Duodenal mucosa (tissue), 2 donors: ENCODE measurements around the gene SUFU.
A peak's percentile ranks its signal among the peaks of the same experiment; 100 is the strongest.

Experiments used
- H3K27ac ChIP-seq: one replicate; pipeline ENCODE4 v1.7.0; 2013; ENCODE audit warnings: low read depth, low read length
- H3K27me3 ChIP-seq, 2 donors: one replicate each; pipeline ENCODE4 v1.7.0; 2013; ENCODE audit warnings: low read length in 2 of 2, control low read depth in 1 of 2; ENCODE audit not compliant: insufficient read depth in 2 of 2, control insufficient read depth in 1 of 2
- H3K36me3 ChIP-seq, 2 donors: one replicate each; pipeline ENCODE4 v1.7.0; 2013; ENCODE audit warnings: low read length in 2 of 2, control low read depth in 1 of 2; ENCODE audit not compliant: insufficient read depth in 2 of 2, control insufficient read depth in 1 of 2
- H3K4me1 ChIP-seq, 2 donors: one replicate each; pipeline ENCODE4 v1.7.0; 2013; ENCODE audit warnings: low read length in 2 of 2, control low read depth in 1 of 2; ENCODE audit not compliant: insufficient read depth in 2 of 2, control insufficient read depth in 1 of 2
- H3K4me3 ChIP-seq, 2 donors: one replicate each; pipeline ENCODE4 v1.7.0; 2013; ENCODE audit warnings: low read length in 2 of 2, low read depth in 1 of 2
- H3K9ac ChIP-seq, 2 donors: one replicate each; pipeline ENCODE4 v1.7.0; 2013; ENCODE audit warnings: low read length in 2 of 2, low read depth in 1 of 2
- H3K9me3 ChIP-seq, 2 donors: one replicate each; pipeline ENCODE4 v1.7.0; 2013; ENCODE audit warnings: low read length in 2 of 2, control low read depth in 1 of 2; ENCODE audit not compliant: control insufficient read depth in 1 of 2

The SUFU gene

DNA sequence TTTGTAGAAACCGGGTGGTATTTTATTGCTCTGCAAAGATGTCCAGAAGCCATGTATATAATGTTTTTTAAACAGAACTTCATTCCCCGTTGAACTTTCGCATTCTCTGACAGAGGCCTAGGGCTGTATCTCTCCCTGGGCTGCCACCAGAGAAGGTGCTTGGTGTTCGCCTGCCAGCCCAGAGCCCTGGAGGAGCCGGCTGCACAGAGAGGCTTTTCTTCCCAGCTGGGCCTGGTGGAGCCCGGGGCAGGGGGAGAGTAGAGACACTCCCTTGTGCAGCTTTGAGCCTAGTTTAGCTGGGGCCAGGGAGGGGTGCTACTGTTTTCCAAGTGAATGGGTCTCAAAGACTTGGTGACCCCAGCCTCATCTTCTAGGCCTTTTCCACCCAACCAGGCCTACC, 126.9 kb downstream of the SUFU start:
- no peak overlapping the region for H3K4me3 ChIP-seq
- no peak overlapping the region for H3K9ac ChIP-seq
- H3K27ac ChIP-seq: no peak overlapping the region
- H3K36me3 ChIP-seq: peaks cover 0 to 9% of the 10 kb centered on the region in 2 donors
- H3K27me3 ChIP-seq: no peaks in the 10 kb centered on the region
- H3K9me3 ChIP-seq: no peaks in the 10 kb centered on the region
- peaks cover 13 to 20% of the 10 kb centered on the region in 2 donors for H3K4me1 ChIP-seq

GRCh38 chr10:102631525-102632393, 128.0 kb downstream of the SUFU start:
- H3K27ac ChIP-seq: no peak overlapping the region
- no peak overlapping the region for H3K9ac ChIP-seq
- H3K36me3 ChIP-seq: peaks cover 0 to 9% of the 10 kb centered on the region in 2 donors
- H3K4me1 ChIP-seq: peaks cover 13 to 20% of the 10 kb centered on the region in 2 donors
- H3K27me3 ChIP-seq: no peaks in the 10 kb centered on the region
- H3K9me3 ChIP-seq: no peaks in the 10 kb centered on the region
- no peak overlapping the region for H3K4me3 ChIP-seq

- H3K9ac ChIP-seq: no peak overlapping the region
- peaks cover 7 to 14% of the 10 kb centered on the region in 2 donors for H3K4me1 ChIP-seq
- no peaks in the 10 kb centered on the region for H3K9me3 ChIP-seq
- H3K27ac ChIP-seq: no peak overlapping the region
- no peak overlapping the region for H3K4me3 ChIP-seq
- peaks cover 0 to 9% of the 10 kb centered on the region in 2 donors for H3K36me3 ChIP-seq
- H3K27me3 ChIP-seq: no peaks in the 10 kb centered on the region
These were observed 128.8 kb downstream of the SUFU start for GRCh38 chr10:102632394-102633111.

DNA sequence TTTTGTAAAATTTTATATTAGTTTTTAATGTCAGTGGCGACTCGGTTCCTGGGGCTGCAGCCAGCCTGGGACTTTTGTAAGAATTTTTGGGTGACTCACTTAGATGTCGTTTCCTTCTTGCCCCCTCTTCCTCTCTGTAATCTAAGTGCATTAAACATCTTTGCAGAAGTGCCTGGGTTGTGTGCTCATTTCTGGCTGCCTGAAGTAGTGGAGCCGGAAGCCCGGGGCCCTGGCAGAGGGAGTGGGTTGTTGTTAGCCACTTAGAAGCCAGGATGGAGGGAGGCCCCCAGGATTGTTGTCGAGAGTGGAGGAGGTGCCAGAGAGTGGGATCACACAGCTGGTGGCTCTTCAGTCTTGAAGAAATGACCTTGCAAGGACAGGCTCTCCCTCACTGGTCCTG, 129.5 kb downstream of the SUFU start:
- H3K27me3 ChIP-seq: no peaks in the 10 kb centered on the region
- no peaks in the 10 kb centered on the region for H3K9me3 ChIP-seq
- H3K4me1 ChIP-seq: peaks cover 7 to 13% of the 10 kb centered on the region in 2 donors
- H3K4me3 ChIP-seq: no peak overlapping the region
- peaks cover 0 to 9% of the 10 kb centered on the region in 2 donors for H3K36me3 ChIP-seq
- H3K27ac ChIP-seq: peak overlapping the region; percentile 0
- H3K9ac ChIP-seq: no peak overlapping the region

DNA sequence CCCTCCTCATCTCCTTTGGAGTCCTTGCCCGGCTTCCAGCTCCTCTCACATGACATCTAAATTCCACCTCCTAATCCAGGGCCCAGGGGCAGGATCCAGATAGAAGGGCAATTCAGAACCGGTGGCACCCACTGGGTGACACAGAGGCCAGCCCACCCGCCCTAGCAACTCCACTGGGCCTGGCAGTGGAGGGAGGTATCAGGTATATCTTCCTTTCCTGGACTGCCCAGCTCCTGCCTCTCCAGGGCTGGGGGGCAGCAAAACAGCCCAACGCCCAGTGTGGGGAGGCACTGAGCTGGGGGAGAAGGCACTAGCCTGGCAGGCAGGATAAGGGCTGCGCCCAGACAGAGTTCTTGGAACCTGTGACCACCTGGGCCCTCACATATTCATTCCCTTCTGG, 130.1 kb downstream of the SUFU start:
- peak overlapping the region in 1 of 2 donors; percentile 8 for H3K4me3 ChIP-seq
- H3K27me3 ChIP-seq: no peaks in the 10 kb centered on the region
- peaks cover 0 to 9% of the 10 kb centered on the region in 2 donors for H3K36me3 ChIP-seq
- no peaks in the 10 kb centered on the region for H3K9me3 ChIP-seq
- H3K9ac ChIP-seq: no peak overlapping the region
- H3K27ac ChIP-seq: peak overlapping the region; percentile 0
- peaks cover 4 to 13% of the 10 kb centered on the region in 2 donors for H3K4me1 ChIP-seq

DNA sequence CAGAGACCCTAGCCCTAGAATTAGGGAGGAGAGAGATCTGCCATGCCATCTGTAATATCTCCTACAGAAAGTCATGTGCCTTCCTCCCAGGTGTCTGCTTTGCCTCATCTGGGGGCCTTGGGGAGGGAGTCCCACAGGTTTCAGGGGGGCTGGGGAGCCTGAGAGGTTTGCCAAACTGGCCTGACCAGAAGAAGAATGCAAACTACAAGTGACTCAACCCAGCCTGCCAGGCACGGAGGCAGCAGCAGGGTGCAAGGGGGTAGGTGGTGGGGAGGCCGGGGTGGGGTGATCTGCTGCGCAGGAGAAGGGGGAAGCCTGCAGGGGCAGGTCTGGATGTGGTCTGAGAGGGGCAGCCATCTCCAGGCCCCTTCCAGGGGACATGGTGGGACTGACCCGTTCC, 130.9 kb downstream of the SUFU start:
- H3K36me3 ChIP-seq: peaks cover 0 to 9% of the 10 kb centered on the region in 2 donors
- H3K4me3 ChIP-seq: no peak overlapping the region
- no peaks in the 10 kb centered on the region for H3K9me3 ChIP-seq
- H3K4me1 ChIP-seq: peaks cover 4 to 13% of the 10 kb centered on the region in 2 donors
- H3K27ac ChIP-seq: no peak overlapping the region
- no peak overlapping the region for H3K9ac ChIP-seq
- no peaks in the 10 kb centered on the region for H3K27me3 ChIP-seq

- Histone ChIP-seq H3K27ac (no peak overlapping the region), H3K4me3 (no peak overlapping the region), H3K9me3 (no peaks in the 10 kb centered on the region), H3K36me3 (peaks cover 0 to 9% of the 10 kb centered on the region in 2 donors), H3K27me3 (no peaks in the 10 kb centered on the region), H3K4me1 (peaks cover 4 to 13% of the 10 kb centered on the region in 2 donors), H3K9ac (no peak overlapping the region)
These were observed 131.6 kb downstream of the SUFU start for GRCh38 chr10:102635377-102635776.

- no peak overlapping the region for H3K4me3 ChIP-seq
- peaks cover 5 to 8% of the 10 kb centered on the region in 2 donors for H3K4me1 ChIP-seq
- no peak overlapping the region for H3K9ac ChIP-seq
- H3K27ac ChIP-seq: no peak overlapping the region
- no peaks in the 10 kb centered on the region for H3K9me3 ChIP-seq
- H3K36me3 ChIP-seq: no peaks in the 10 kb centered on the region
- no peaks in the 10 kb centered on the region for H3K27me3 ChIP-seq
These were observed 135.8 kb downstream of the SUFU start for GRCh38 chr10:102639537-102639936.

DNA sequence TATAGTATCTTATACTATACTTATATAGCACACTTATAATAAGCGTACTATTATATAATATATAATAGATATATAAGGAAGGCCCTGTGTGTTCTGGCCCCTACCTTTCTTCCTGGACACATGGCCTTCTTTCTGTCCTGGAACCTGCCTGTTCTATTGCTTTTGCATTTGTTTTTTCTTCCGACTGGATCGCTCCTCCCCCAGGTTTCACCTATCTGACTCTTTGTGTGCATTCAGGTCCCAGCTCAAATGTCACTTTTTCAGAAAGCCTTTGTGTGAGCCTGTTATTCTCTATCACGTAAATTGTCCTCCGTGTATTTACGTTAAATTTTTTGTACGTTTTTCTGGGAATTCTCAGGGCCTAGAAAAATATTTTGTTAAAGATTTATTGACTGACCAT, 137.6 kb downstream of the SUFU start:
- Histone ChIP-seq H3K36me3 (no peaks in the 10 kb centered on the region), H3K9ac (peak overlapping the region; percentile 80 to 82), H3K4me3 (peak overlapping the region; percentile 90 to 91), H3K9me3 (no peaks in the 10 kb centered on the region), H3K27ac (peak overlapping the region; percentile 68), H3K27me3 (no peaks in the 10 kb centered on the region), H3K4me1 (peaks cover 4 to 12% of the 10 kb centered on the region in 2 donors)
